ENCODE results near the gene PAPSS2.

PAPSS2 gene

DNA sequence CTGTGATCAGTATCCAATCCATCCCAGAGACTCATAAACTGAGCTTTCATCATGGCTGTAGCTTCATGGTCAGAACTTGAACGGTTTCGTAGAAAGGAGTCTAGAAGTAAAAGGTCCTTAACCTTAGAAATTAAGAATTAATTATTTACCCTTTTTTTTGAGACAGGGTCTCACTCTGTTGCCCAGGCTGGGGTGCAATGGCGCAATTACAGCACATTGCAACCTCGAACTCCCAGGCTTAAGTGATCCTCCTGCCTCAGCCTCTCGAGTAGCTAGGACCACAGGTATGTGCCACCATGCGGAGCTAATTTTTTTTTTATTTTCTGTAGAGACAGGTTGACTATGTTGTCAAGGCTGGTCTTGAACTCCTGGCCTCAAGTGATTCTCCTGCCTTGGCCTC is 116.7 kb downstream of the PAPSS2 start:
- TF ChIP-seq FOXP2 (optimal IDR thresholded peaks at IDR 0.05; ENCODE audit: control extremely low read depth, extremely low read length, insufficient read depth) (no peak), POLR2AphosphoS5 (IDR thresholded peaks at IDR 0.05; ENCODE audit: borderline replicate concordance, low read depth, low read length) (no peak), EZH2 (IDR thresholded peaks at IDR 0.05) (no peak)
- H3K4me3 ChIP-seq = no peak overlapping the region
- H3K27ac ChIP-seq = no peak overlapping the region
- no peak overlapping the region for H3K9ac ChIP-seq (ENCODE audit: insufficient read length)
- no peak for DNase-seq (ENCODE audit: low read depth, low spot score)
- H3K9me3 ChIP-seq (ENCODE audit: low read depth, low read length) = no peaks in the 10 kb centered on the region
- peaks cover 7% of the 10 kb centered on the region; the same call in 1 of the 2 replicates for H3K36me3 ChIP-seq (ENCODE audit: insufficient read depth, low read length)

DNA sequence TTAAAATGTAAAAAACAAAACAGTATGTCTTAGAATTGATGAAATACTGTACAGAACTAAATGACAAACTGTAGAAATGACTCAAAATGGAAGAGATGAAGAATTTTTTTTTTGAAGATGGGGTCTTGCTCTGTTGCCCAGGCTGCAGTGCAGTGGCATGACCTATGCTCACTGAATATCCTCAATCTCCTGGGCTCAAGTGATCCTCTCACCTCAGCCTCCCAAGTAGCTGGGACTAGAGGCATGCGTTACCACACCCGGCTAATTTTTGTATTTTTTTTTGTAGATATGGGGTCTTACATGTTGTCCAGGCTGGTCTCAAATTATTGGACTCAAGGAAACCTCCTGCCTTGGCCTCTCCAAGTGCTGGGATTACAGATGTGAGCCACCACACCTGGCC is 121.9 kb downstream of the PAPSS2 start:
- Histone ChIP-seq H3K36me3 (ENCODE audit: insufficient read depth, low read length) (peaks cover 15% of the 10 kb centered on the region; the same call in 1 of the 2 replicates), H3K9ac (ENCODE audit: insufficient read length) (no peak overlapping the region)
- no peak for TF ChIP-seq FOXP2 (optimal IDR thresholded peaks at IDR 0.05; ENCODE audit: control extremely low read depth, extremely low read length, insufficient read depth)
- TF ChIP-seq EZH2 (IDR thresholded peaks at IDR 0.05) = no peak
- no peak for TF ChIP-seq POLR2AphosphoS5 (IDR thresholded peaks at IDR 0.05; ENCODE audit: borderline replicate concordance, low read depth, low read length)

DNA sequence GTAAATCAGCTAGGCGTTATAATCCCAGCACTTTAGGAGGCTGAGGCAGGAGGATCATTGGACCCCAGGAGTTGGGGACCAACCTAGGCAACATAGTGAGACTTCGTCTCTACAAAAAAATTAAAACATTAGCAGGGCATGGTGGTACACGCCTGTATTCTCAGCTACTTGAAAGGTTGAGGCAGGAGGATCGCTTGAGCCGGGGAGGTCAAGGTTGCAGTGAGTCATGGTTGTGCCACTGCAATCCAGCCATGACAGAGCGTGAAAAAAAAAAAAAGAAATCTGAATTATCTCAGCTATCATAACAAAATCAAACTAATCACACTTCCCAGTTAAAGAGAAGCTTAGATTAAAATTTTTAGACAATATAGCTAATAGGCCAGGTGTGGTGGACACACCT is 123.0 kb downstream of the PAPSS2 start:
- TF ChIP-seq POLR2AphosphoS5 (IDR thresholded peaks at IDR 0.05; ENCODE audit: borderline replicate concordance, low read depth, low read length) (no peak), EZH2 (IDR thresholded peaks at IDR 0.05) (no peak), FOXP2 (optimal IDR thresholded peaks at IDR 0.05; ENCODE audit: control extremely low read depth, extremely low read length, insufficient read depth) (no peak)
- no peak overlapping the region for H3K4me3 ChIP-seq
- H3K27ac ChIP-seq = no peak overlapping the region
- H3K9ac ChIP-seq (ENCODE audit: insufficient read length) = no peak overlapping the region
- H3K36me3 ChIP-seq (ENCODE audit: insufficient read depth, low read length) = peaks cover 15% of the 10 kb centered on the region; the same call in 1 of the 2 replicates
- no peak for DNase-seq (ENCODE audit: low read depth, low spot score)
- no peaks in the 10 kb centered on the region for H3K9me3 ChIP-seq (ENCODE audit: low read depth, low read length)

More for the DNA sequence above, 121.9 kb downstream of the PAPSS2 start:
- Histone ChIP-seq H3K4me3 (no peak overlapping the region), H3K27ac (no peak overlapping the region), H3K9me3 (ENCODE audit: low read depth, low read length) (no peaks in the 10 kb centered on the region)
- no peak for DNase-seq (ENCODE audit: low read depth, low spot score)

DNA sequence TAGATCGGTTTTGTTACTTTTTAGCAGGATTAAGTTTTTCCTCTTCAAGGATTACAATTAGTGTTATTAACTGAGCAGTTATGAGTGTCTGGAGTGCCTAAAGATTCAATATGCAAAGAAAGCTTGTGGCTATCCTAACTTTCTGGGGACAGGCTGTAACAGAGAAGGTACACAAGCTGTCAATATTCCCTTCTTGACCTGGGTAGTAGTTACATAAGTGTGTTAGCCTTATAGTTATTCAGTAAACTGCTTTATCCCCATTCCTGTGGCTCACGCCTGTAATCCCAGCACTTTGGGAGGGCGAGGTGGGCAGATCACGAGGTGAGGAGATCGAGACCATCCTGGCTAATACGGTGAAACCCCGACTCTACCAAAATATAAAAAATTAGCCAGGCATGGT is 126.7 kb downstream of the PAPSS2 start:
- Histone ChIP-seq H3K4me3 (no peak overlapping the region), H3K36me3 (ENCODE audit: insufficient read depth, low read length) (peaks cover 13% of the 10 kb centered on the region; the same call in 1 of the 2 replicates)
- TF ChIP-seq FOXP2 (optimal IDR thresholded peaks at IDR 0.05; ENCODE audit: control extremely low read depth, extremely low read length, insufficient read depth) = no peak
- TF ChIP-seq EZH2 (IDR thresholded peaks at IDR 0.05) = no peak
- TF ChIP-seq POLR2AphosphoS5 (IDR thresholded peaks at IDR 0.05; ENCODE audit: borderline replicate concordance, low read depth, low read length) = no peak

DNA sequence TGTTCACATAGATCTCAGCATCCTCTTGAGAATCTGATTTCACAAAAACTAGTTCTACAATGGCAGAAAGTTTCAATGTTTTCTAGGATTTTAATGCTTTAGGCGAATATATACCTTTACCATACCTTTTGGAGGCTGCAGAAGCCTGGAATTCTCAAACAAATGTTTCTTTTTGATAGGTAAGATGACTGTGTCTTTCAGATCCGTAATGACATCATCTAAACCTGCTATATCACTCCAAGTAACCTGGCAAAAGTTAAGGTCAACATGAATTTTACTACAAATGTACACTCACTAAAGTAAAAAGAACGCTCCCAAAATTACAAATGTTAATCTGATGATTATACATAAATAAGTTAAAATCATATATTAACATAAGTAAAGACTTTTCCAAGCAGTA is 130.5 kb downstream of the PAPSS2 start:
- no peaks in the 10 kb centered on the region for H3K9me3 ChIP-seq (ENCODE audit: low read depth, low read length)
- H3K4me3 ChIP-seq = no peak overlapping the region
- no peak for TF ChIP-seq EZH2 (IDR thresholded peaks at IDR 0.05)
- TF ChIP-seq FOXP2 (optimal IDR thresholded peaks at IDR 0.05; ENCODE audit: control extremely low read depth, extremely low read length, insufficient read depth) = no peak
- TF ChIP-seq POLR2AphosphoS5 (IDR thresholded peaks at IDR 0.05; ENCODE audit: borderline replicate concordance, low read depth, low read length) = no peak
- no peak overlapping the region for H3K9ac ChIP-seq (ENCODE audit: insufficient read length)
- no peak for DNase-seq (ENCODE audit: low read depth, low spot score)
- no peak overlapping the region for H3K27ac ChIP-seq
- H3K36me3 ChIP-seq (ENCODE audit: insufficient read depth, low read length) = 0 out of 2 replicates have a peak, but pooled peaks cover 5% of the 10 kb centered on the region

More for the DNA sequence above, 126.7 kb downstream of the PAPSS2 start:
- H3K27ac ChIP-seq = no peak overlapping the region
- H3K9me3 ChIP-seq (ENCODE audit: low read depth, low read length) = no peaks in the 10 kb centered on the region
- H3K9ac ChIP-seq (ENCODE audit: insufficient read length) = no peak overlapping the region
- DNase-seq (ENCODE audit: low read depth, low spot score) = no peak

DNA sequence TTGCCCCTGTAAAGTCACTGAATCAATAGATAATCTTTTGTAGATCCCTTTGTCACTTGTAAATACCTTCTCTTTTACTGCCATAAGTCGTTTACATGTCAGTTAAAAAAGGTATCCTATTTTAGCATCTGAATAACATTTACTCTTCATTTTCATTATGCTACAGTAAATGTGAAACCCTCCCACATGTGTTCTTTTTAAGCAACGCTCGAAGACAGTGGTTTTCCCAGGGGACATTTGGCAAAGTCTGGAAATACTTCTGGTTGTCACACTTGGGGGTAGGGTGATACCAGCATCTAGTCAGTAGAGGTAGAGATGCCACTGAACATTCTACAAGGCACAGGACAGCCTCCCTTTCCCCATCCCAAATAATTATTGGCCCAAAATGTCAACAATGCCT is 134.6 kb downstream of the PAPSS2 start:
- Histone ChIP-seq H3K36me3 (ENCODE audit: insufficient read depth, low read length) (peaks cover 3% of the 10 kb centered on the region; the same call in 1 of the 2 replicates), H3K9ac (ENCODE audit: insufficient read length) (no peak overlapping the region), H3K9me3 (ENCODE audit: low read depth, low read length) (no peaks in the 10 kb centered on the region), H3K27ac (no peak overlapping the region), H3K4me3 (no peak overlapping the region)
- TF ChIP-seq EZH2 (IDR thresholded peaks at IDR 0.05) = no peak
- no peak for TF ChIP-seq POLR2AphosphoS5 (IDR thresholded peaks at IDR 0.05; ENCODE audit: borderline replicate concordance, low read depth, low read length)
- TF ChIP-seq FOXP2 (optimal IDR thresholded peaks at IDR 0.05; ENCODE audit: control extremely low read depth, extremely low read length, insufficient read depth) = no peak
- DNase-seq (ENCODE audit: low read depth, low spot score) = no peak

Data from SK-N-MC (cell line).